ENCODE data around the gene HDAC1. TPM values are rescaled to one million over a fixed set of nuclear protein-coding genes. Genes with fewer than 3 reads are reported as not detected.

HDAC1 gene
- total and polyA plus RNA-seq, 2 of the 13 experiments (the other 11 are each of a cell fraction or from before 2014, with no cell fraction given) = 93.5 to 189 TPM

DNA sequence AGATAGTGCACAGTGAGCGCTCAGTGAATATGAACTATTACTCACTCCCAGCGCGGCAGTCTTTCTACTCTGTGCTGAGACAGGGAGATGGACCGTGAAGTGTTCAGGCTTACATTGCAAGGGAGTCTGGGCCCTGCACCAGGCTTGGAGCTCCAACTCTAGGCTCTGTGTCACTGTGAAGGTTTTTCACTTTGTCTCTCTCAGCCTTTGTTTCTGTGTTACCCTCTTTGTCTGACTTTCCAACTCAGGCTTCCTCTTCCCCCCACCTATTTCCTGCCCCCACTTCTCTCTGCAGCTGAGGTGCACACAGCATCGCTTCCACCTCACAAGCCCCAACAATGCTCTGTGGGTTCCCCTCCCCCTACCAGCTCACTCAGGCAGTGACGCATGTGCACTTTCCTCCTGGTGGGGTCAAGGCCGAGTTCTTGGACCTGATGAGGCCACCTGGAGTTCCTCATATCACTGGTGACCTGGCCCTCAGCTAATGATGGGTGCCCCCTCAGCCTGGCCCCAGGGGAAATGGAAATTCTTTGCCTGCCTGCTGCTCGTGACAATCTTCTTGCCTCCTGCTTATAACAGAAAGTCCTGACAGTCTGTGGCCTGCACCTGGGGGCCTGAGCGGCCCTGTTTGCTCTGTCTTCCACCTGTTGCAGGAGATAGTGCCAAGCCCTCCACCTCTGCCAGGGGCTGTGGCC, 41.9 kb upstream of the HDAC1 start (continued):
- TF ChIP-seq, protein P1, sequence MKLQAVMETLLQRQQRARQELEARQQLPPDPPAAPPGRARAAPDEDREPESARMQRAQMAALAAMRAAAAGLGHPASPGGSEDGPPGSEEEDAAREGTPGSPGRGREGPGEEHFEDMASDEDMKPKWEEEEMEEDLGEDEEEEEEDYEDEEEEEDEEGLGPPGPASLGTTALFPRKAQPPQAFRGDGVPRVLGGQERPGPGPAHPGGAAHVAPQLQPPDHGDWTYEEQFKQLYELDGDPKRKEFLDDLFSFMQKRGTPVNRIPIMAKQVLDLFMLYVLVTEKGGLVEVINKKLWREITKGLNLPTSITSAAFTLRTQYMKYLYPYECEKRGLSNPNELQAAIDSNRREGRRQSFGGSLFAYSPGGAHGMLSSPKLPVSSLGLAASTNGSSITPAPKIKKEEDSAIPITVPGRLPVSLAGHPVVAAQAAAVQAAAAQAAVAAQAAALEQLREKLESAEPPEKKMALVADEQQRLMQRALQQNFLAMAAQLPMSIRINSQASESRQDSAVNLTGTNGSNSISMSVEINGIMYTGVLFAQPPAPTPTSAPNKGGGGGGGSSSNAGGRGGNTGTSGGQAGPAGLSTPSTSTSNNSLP (IDR thresholded peaks at IDR 0.05; ENCODE audit: low read depth, low read length) = peak; percentile 63; the same call in 1 of the 2 replicates
- TF ChIP-seq GABPB1 (CRISPR knock-in tag; IDR thresholded peaks at IDR 0.05) = peak; percentile 63
- TF ChIP-seq ZBTB38 (CRISPR knock-in tag; IDR thresholded peaks at IDR 0.05) = peak; percentile 89
- TF ChIP-seq ZBTB7A (CRISPR knock-in tag; IDR thresholded peaks at IDR 0.05) = peak; percentile 80
- TF ChIP-seq, protein P2, sequence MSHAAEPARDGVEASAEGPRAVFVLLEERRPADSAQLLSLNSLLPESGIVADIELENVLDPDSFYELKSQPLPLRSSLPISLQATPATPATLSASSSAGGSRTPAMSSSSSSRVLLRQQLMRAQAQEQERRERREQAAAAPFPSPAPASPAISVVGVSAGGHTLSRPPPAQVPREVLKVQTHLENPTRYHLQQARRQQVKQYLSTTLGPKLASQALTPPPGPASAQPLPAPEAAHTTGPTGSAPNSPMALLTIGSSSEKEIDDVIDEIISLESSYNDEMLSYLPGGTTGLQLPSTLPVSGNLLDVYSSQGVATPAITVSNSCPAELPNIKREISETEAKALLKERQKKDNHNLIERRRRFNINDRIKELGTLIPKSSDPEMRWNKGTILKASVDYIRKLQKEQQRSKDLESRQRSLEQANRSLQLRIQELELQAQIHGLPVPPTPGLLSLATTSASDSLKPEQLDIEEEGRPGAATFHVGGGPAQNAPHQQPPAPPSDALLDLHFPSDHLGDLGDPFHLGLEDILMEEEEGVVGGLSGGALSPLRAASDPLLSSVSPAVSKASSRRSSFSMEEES (CRISPR knock-in tag; IDR thresholded peaks at IDR 0.05) = peak; percentile 62; the same call in 1 of the 2 replicates
- TF ChIP-seq ELF3 (CRISPR knock-in tag; IDR thresholded peaks at IDR 0.05) = peak; percentile 93
- TF ChIP-seq JUND (CRISPR knock-in tag; IDR thresholded peaks at IDR 0.05) = peak; percentile 85
- peak; percentile 88; the same call in 1 of the 2 replicates for TF ChIP-seq ARHGAP35 (CRISPR knock-in tag; IDR thresholded peaks at IDR 0.05; ENCODE audit: borderline replicate concordance)
- TF ChIP-seq ZNF230 (CRISPR knock-in tag; IDR thresholded peaks at IDR 0.05) = peak; percentile 85; the same call in 1 of the 2 replicates
- no peak; the same call in 1 of the 2 replicates for TF ChIP-seq SIX4 (CRISPR knock-in tag; IDR thresholded peaks at IDR 0.05)
- peak; percentile 89 for TF ChIP-seq HMG20A (CRISPR knock-in tag; IDR thresholded peaks at IDR 0.05; ENCODE audit: borderline replicate concordance)
- no peak; the same call in 1 of the 2 replicates for TF ChIP-seq ZBTB42 (CRISPR knock-in tag; IDR thresholded peaks at IDR 0.05)
- no peak for TF ChIP-seq MIER2 (CRISPR knock-in tag; IDR thresholded peaks at IDR 0.05)
- TF ChIP-seq POLR2AphosphoS5 (IDR thresholded peaks at IDR 0.05; ENCODE audit: low read depth, low read length) = peak; percentile 74
- TF ChIP-seq KDM5A (IDR thresholded peaks at IDR 0.05; ENCODE audit: borderline replicate concordance, low read length) = peak; percentile 23; the same call in 1 of the 2 replicates
- peak; percentile 49; the same call in 1 of the 2 replicates for TF ChIP-seq ZBTB21 (CRISPR knock-in tag; IDR thresholded peaks at IDR 0.05)
- peak; percentile 90; the same call in 1 of the 2 replicates for TF ChIP-seq ZBTB20 (CRISPR knock-in tag; IDR thresholded peaks at IDR 0.05; ENCODE audit: borderline replicate concordance, low read depth)
- peak; percentile 50 to 60; a peak in 2 of 4 replicates for TF ChIP-seq POLR2A (IDR thresholded peaks at IDR 0.05; ENCODE audit: insufficient read depth in 1 of 2, low read depth in 2 of 2, low read length in 2 of 2)
- no peak for TF ChIP-seq EZH2 (conservative IDR thresholded peaks at IDR 0.05; ENCODE audit: low read depth, low read length)
- TF ChIP-seq, protein P3, sequence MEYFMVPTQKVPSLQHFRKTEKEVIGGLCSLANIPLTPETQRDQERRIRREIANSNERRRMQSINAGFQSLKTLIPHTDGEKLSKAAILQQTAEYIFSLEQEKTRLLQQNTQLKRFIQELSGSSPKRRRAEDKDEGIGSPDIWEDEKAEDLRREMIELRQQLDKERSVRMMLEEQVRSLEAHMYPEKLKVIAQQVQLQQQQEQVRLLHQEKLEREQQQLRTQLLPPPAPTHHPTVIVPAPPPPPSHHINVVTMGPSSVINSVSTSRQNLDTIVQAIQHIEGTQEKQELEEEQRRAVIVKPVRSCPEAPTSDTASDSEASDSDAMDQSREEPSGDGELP (IDR thresholded peaks at IDR 0.05; ENCODE audit: borderline replicate concordance, low read depth) = peak; percentile 87; the same call in 1 of the 2 replicates
- TF ChIP-seq FOXO1 (CRISPR knock-in tag; IDR thresholded peaks at IDR 0.05) = peak; percentile 72; the same call in 1 of the 2 replicates
- TF ChIP-seq ZNF546 (CRISPR knock-in tag; conservative IDR thresholded peaks at IDR 0.05) = 0 out of 2 replicates have a peak, but pooled peaks have one; percentile 80
- TF ChIP-seq, protein P4, sequence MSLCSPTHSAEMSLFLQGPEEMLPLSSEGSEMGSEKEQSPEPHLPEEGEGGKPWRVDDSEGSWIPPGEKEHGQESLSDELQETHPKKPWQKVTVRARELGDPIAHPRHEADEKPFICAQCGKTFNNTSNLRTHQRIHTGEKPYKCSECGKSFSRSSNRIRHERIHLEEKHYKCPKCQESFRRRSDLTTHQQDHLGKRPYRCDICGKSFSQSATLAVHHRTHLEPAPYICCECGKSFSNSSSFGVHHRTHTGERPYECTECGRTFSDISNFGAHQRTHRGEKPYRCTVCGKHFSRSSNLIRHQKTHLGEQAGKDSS (CRISPR knock-in tag; IDR thresholded peaks at IDR 0.05; ENCODE audit: borderline replicate concordance, low read depth) = peak; percentile 89
- TF ChIP-seq ZNF598 (CRISPR knock-in tag; IDR thresholded peaks at IDR 0.05; ENCODE audit: borderline replicate concordance) = peak; percentile 26; the same call in 1 of the 2 replicates

All from HepG2 (cell line).